ENCODE data around the gene NTM.

NTM gene

DNA sequence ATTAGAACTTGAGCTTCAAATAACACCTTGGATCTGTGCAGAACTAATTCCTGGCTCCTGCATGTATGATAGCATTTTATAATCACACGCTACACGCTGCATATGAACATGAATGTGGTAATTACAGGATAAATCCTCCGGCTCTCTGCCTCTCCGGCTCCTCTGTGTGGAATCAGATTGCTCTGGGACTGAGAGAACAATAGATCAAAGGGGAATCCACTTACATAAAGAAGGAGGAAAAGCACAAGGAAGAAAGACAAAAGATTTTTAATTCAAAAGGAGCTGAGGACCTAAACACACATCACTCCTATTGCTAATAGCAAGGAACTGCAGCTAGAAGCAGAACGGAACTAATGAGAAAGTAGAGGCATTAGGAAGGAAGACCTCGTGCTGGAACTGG is 240.9 kb downstream of the NTM start:
- H3K4me3 ChIP-seq = no peak overlapping the region
- no peaks in the 10 kb centered on the region for H3K36me3 ChIP-seq (ENCODE audit: insufficient read depth, low read length)
- H3K9ac ChIP-seq (ENCODE audit: insufficient read length) = no peak overlapping the region
- no peak overlapping the region for H3K27ac ChIP-seq
- H3K9me3 ChIP-seq (ENCODE audit: low read depth, low read length) = no peaks in the 10 kb centered on the region
- DNase-seq (ENCODE audit: low read depth, low spot score) = no peak
- TF ChIP-seq FOXP2 (optimal IDR thresholded peaks at IDR 0.05; ENCODE audit: control extremely low read depth, extremely low read length, insufficient read depth) (no peak), EZH2 (IDR thresholded peaks at IDR 0.05) (no peak), POLR2AphosphoS5 (IDR thresholded peaks at IDR 0.05; ENCODE audit: borderline replicate concordance, low read depth, low read length) (no peak)

GRCh38 chr11:131612533-131612932 is 242.1 kb downstream of the NTM start:
- no peak for DNase-seq (ENCODE audit: low read depth, low spot score)
- TF ChIP-seq EZH2 (IDR thresholded peaks at IDR 0.05) (no peak), FOXP2 (optimal IDR thresholded peaks at IDR 0.05; ENCODE audit: control extremely low read depth, extremely low read length, insufficient read depth) (no peak), POLR2AphosphoS5 (IDR thresholded peaks at IDR 0.05; ENCODE audit: borderline replicate concordance, low read depth, low read length) (no peak)
- Histone ChIP-seq H3K36me3 (ENCODE audit: insufficient read depth, low read length) (no peaks in the 10 kb centered on the region), H3K4me3 (no peak overlapping the region), H3K27ac (no peak overlapping the region), H3K9ac (ENCODE audit: insufficient read length) (no peak overlapping the region), H3K9me3 (ENCODE audit: low read depth, low read length) (no peaks in the 10 kb centered on the region)

GRCh38 chr11:131614631-131615030 is 244.2 kb downstream of the NTM start:
- no peak overlapping the region for H3K27ac ChIP-seq
- no peak overlapping the region for H3K4me3 ChIP-seq
- no peak overlapping the region for H3K9ac ChIP-seq (ENCODE audit: insufficient read length)
- no peak for TF ChIP-seq EZH2 (IDR thresholded peaks at IDR 0.05)
- TF ChIP-seq POLR2AphosphoS5 (IDR thresholded peaks at IDR 0.05; ENCODE audit: borderline replicate concordance, low read depth, low read length) = no peak
- TF ChIP-seq FOXP2 (optimal IDR thresholded peaks at IDR 0.05; ENCODE audit: control extremely low read depth, extremely low read length, insufficient read depth) = no peak
- no peaks in the 10 kb centered on the region for H3K9me3 ChIP-seq (ENCODE audit: low read depth, low read length)
- no peak for DNase-seq (ENCODE audit: low read depth, low spot score)
- H3K36me3 ChIP-seq (ENCODE audit: insufficient read depth, low read length) = no peaks in the 10 kb centered on the region

- no peaks in the 10 kb centered on the region for H3K9me3 ChIP-seq (ENCODE audit: low read depth, low read length)
- H3K36me3 ChIP-seq (ENCODE audit: insufficient read depth, low read length) = no peaks in the 10 kb centered on the region
- no peak overlapping the region for H3K27ac ChIP-seq
- no peak overlapping the region for H3K9ac ChIP-seq (ENCODE audit: insufficient read length)
- no peak for DNase-seq (ENCODE audit: low read depth, low spot score)
- no peak for TF ChIP-seq FOXP2 (optimal IDR thresholded peaks at IDR 0.05; ENCODE audit: control extremely low read depth, extremely low read length, insufficient read depth)
- TF ChIP-seq EZH2 (IDR thresholded peaks at IDR 0.05) = no peak
- TF ChIP-seq POLR2AphosphoS5 (IDR thresholded peaks at IDR 0.05; ENCODE audit: borderline replicate concordance, low read depth, low read length) = no peak
- H3K4me3 ChIP-seq = no peak overlapping the region
Observed at GRCh38 chr11:131615611-131616010, 245.2 kb downstream of the NTM start.

DNA sequence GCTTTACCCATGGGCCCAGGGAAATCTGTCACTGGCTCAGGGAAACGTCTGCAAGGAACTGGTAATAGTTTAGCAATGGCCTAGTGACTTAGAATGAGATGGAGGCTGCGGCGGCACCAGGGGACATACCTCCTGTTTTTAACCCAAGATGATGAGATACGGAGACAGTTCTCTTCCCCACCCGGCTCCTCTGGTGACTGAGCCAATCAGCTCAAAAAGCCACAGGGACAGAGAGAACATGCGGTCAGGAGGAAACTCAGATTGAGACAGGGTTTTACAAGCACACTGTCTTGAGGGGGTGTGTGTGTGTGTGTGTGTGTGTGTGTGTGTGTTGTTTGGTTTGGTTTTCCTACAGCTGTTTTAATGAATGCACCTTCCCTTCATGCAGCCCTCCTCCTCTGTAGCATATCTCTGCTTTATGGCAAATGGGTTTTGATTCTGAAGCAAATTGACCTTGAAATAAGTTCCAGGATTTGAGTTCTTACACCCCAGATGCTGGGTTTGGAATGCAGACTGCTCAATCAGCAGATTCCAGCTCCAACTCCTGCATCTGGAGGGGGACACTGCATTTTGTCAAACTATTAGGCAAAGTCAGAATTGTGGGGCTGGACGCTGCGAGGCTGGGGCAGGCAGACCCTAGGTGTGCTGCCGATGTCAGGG is 246.2 kb downstream of the NTM start:
- Histone ChIP-seq H3K9me3 (ENCODE audit: low read depth, low read length) (no peaks in the 10 kb centered on the region), H3K27ac (no peak overlapping the region), H3K36me3 (ENCODE audit: insufficient read depth, low read length) (no peaks in the 10 kb centered on the region), H3K4me3 (no peak overlapping the region), H3K9ac (ENCODE audit: insufficient read length) (no peak overlapping the region)
- DNase-seq (ENCODE audit: low read depth, low spot score) = no peak
- TF ChIP-seq FOXP2 (optimal IDR thresholded peaks at IDR 0.05; ENCODE audit: control extremely low read depth, extremely low read length, insufficient read depth) = no peak
- no peak for TF ChIP-seq EZH2 (IDR thresholded peaks at IDR 0.05)
- TF ChIP-seq POLR2AphosphoS5 (IDR thresholded peaks at IDR 0.05; ENCODE audit: borderline replicate concordance, low read depth, low read length) = no peak

DNA sequence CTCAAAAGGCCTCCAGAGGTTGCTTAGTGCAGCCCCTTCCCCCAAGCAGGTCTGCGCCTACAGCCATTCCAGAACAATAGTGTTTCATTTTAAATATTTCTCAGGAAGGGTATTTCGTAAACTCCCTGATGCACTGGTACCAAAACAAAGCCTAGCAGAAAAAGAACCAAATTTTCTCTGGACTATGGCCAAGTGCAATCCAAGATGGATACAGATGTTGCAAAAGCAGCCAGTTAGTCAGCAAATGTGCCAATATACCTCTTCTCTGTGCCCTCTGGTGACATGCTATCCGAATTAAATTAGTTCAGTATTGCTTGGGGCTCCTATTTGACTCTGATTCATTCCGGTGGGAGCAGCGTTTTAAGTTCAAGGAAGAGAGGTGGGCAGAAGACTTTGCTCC is 247.8 kb downstream of the NTM start:
- Histone ChIP-seq H3K27ac (no peak overlapping the region), H3K4me3 (no peak overlapping the region), H3K9ac (ENCODE audit: insufficient read length) (no peak overlapping the region), H3K9me3 (ENCODE audit: low read depth, low read length) (no peaks in the 10 kb centered on the region), H3K36me3 (ENCODE audit: insufficient read depth, low read length) (no peaks in the 10 kb centered on the region)
- TF ChIP-seq FOXP2 (optimal IDR thresholded peaks at IDR 0.05; ENCODE audit: control extremely low read depth, extremely low read length, insufficient read depth) (no peak), POLR2AphosphoS5 (IDR thresholded peaks at IDR 0.05; ENCODE audit: borderline replicate concordance, low read depth, low read length) (no peak), EZH2 (IDR thresholded peaks at IDR 0.05) (no peak)
- no peak for DNase-seq (ENCODE audit: low read depth, low spot score)

- DNase-seq (ENCODE audit: low read depth, low spot score) = no peak
- no peaks in the 10 kb centered on the region for H3K36me3 ChIP-seq (ENCODE audit: insufficient read depth, low read length)
- H3K27ac ChIP-seq = no peak overlapping the region
- H3K9ac ChIP-seq (ENCODE audit: insufficient read length) = no peak overlapping the region
- no peak overlapping the region for H3K4me3 ChIP-seq
- TF ChIP-seq EZH2 (IDR thresholded peaks at IDR 0.05) (no peak), FOXP2 (optimal IDR thresholded peaks at IDR 0.05; ENCODE audit: control extremely low read depth, extremely low read length, insufficient read depth) (no peak), POLR2AphosphoS5 (IDR thresholded peaks at IDR 0.05; ENCODE audit: borderline replicate concordance, low read depth, low read length) (no peak)
- H3K9me3 ChIP-seq (ENCODE audit: low read depth, low read length) = no peaks in the 10 kb centered on the region
Observed at GRCh38 chr11:131622193-131622592, 251.8 kb downstream of the NTM start.

DNA sequence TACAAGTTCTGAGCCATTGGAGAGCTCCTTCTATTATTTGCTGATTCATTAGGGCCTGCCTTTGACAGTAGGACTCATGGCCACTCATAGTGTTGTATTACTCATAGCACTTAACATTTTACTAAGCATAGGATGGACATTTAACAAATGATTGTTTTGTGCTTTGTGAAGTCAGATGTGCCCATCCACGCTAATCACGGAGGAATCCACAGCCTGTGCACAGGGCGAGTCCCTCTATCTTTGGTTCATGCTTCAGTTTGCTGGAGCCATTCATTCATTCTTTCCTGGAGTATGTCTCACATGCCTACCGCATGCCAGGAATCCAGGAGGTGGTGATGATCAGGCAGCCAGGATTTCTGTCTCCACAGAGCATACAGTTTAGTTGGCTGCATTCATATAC is 254.1 kb downstream of the NTM start:
- no peaks in the 10 kb centered on the region for H3K9me3 ChIP-seq (ENCODE audit: low read depth, low read length)
- no peaks in the 10 kb centered on the region for H3K36me3 ChIP-seq (ENCODE audit: insufficient read depth, low read length)
- no peak for DNase-seq (ENCODE audit: low read depth, low spot score)
- no peak overlapping the region for H3K9ac ChIP-seq (ENCODE audit: insufficient read length)
- H3K4me3 ChIP-seq = no peak overlapping the region
- TF ChIP-seq EZH2 (IDR thresholded peaks at IDR 0.05) (no peak), FOXP2 (optimal IDR thresholded peaks at IDR 0.05; ENCODE audit: control extremely low read depth, extremely low read length, insufficient read depth) (no peak), POLR2AphosphoS5 (IDR thresholded peaks at IDR 0.05; ENCODE audit: borderline replicate concordance, low read depth, low read length) (no peak)
- no peak overlapping the region for H3K27ac ChIP-seq

GRCh38 chr11:131626788-131627187 is 256.4 kb downstream of the NTM start:
- H3K9me3 ChIP-seq (ENCODE audit: low read depth, low read length) = no peaks in the 10 kb centered on the region
- DNase-seq (ENCODE audit: low read depth, low spot score) = no peak
- H3K9ac ChIP-seq (ENCODE audit: insufficient read length) = no peak overlapping the region
- no peak overlapping the region for H3K27ac ChIP-seq
- H3K36me3 ChIP-seq (ENCODE audit: insufficient read depth, low read length) = no peaks in the 10 kb centered on the region
- TF ChIP-seq EZH2 (IDR thresholded peaks at IDR 0.05) (no peak), POLR2AphosphoS5 (IDR thresholded peaks at IDR 0.05; ENCODE audit: borderline replicate concordance, low read depth, low read length) (no peak), FOXP2 (optimal IDR thresholded peaks at IDR 0.05; ENCODE audit: control extremely low read depth, extremely low read length, insufficient read depth) (no peak)
- H3K4me3 ChIP-seq = no peak overlapping the region
